HCT116 (cell line): ENCODE measurements around the gene ZCWPW1. TPM values are rescaled to one million over a fixed set of nuclear protein-coding genes. Genes with fewer than 3 reads are reported as not detected.

Experiments
- ATAC-seq: fragments of 200-7000 bp; cut with Tn5 transposase; 2 replicates; pipeline ENCODE4 v1.9.1; 2020; ENCODE audit warnings: mild to moderate bottlenecking, moderate library complexity
- BruUV-seq: library from RNA; stranded (reverse); fragments of 400-500 nt; replicated peaks from 2 replicates; lab custom pipeline; 2021; lab: Mats Ljungman, UMichigan
- CTCF ChIA-PET: fragments of 300-600 bp; sonication (Branson Sonifier 250); formaldehyde crosslinking; loops from one replicate; lab custom pipeline; 2021; ENCODE audit warnings: antibody characterized with exemption; lab: Charles Lee
- POLR2A ChIA-PET: fragments of 300-600, 350-600 bp; sonication (Branson Sonifier 250); formaldehyde crosslinking; loops from one replicate; lab custom pipeline; 2021; ENCODE audit warnings: antibody characterized with exemption; lab: Charles Lee
- RAD21 ChIA-PET, 2 experiments: fragments of 300-600 bp; sonication (Branson Sonifier 250); formaldehyde crosslinking; loops; one replicate each; lab custom pipeline; 2023; ENCODE audit warnings: low total read pairs in 2 of 2; ENCODE audit not compliant: uncharacterized antibody in 2 of 2, unreplicated experiment in 2 of 2, low non-redundant PET in 1 of 2; lab: Charles Lee
- DNase-seq: peaks from one replicate; pipeline ENCODE4 v3.0.0-alpha.2; 2010; ENCODE audit warnings: low read depth, low spot score
- H2AFZ ChIP-seq: fragments of 200-600 bp; shearing (Covaris generic), sonication (generic); 2 replicates; pipeline ENCODE4 v1.6.1; 2017; ENCODE audit warnings: low read depth, mixed run types, mixed read lengths, antibody characterized with exemption, low read length; ENCODE audit not compliant: poor library complexity, severe bottlenecking
- H3K27ac ChIP-seq: 2 replicates; pipeline ENCODE4 v1.5.1; 2012; ENCODE audit warnings: low read depth, low read length
- H3K27me3 ChIP-seq: fragments of 200-600 bp; sonication (generic); 2 replicates; pipeline ENCODE4 v1.6.1; 2016; ENCODE audit warnings: mixed run types, low read length, mixed read lengths; ENCODE audit not compliant: insufficient read depth
- H3K36me3 ChIP-seq, 2 experiments: fragments of 200-500 bp in 1 of 2; fragments of 200-600 bp in 1 of 2; sonication (Bioruptor generic) in 1 of 2; sonication (generic) in 1 of 2; 2 replicates each; pipeline versions ENCODE4 v1.5.1 to v1.6.1; 2014 to 2016; ENCODE audit warnings: low read length in 2 of 2, inconsistent platforms in 1 of 2, mixed read lengths in 1 of 2, mixed run types in 1 of 2; ENCODE audit not compliant: insufficient read depth in 2 of 2, control insufficient read depth in 1 of 2
- H3K4me1 ChIP-seq, 2 experiments: fragments of 200-600 bp in 1 of 2; sonication (generic) in 1 of 2; 2 replicates each; pipeline versions ENCODE4 v1.5.1 to v1.6.1; 2012 to 2017; ENCODE audit warnings: low read length in 2 of 2, inconsistent platforms in 1 of 2, mild to moderate bottlenecking in 1 of 2, mixed read lengths in 1 of 2, mixed run types in 1 of 2, moderate library complexity in 1 of 2; ENCODE audit not compliant: insufficient read depth in 2 of 2, control insufficient read depth in 1 of 2
- H3K4me2 ChIP-seq: fragments of 200-600 bp; sonication (generic); 2 replicates; pipeline ENCODE4 v1.6.1; 2017; ENCODE audit warnings: mixed run types, low read length, mixed read lengths
- H3K4me3 ChIP-seq, 2 experiments: fragments of 200-600 bp in 1 of 2; sonication (generic) in 1 of 2; replicated peaks in 1 of 2; 2 replicates each; pipeline ENCODE4 v1.5.1; 2011 to 2016; ENCODE audit warnings: low read length in 2 of 2, control low read depth in 1 of 2, low read depth in 1 of 2, mild to moderate bottlenecking in 1 of 2, mixed read lengths in 1 of 2, mixed run types in 1 of 2
- H3K79me2 ChIP-seq: fragments of 200-600 bp; sonication (generic); 2 replicates; pipeline ENCODE4 v1.6.1; 2017; ENCODE audit warnings: mild to moderate bottlenecking, mixed run types, low read length, moderate library complexity, mixed read lengths; ENCODE audit not compliant: insufficient read depth
- H3K9ac ChIP-seq: fragments of 200-600 bp; sonication (generic); 2 replicates; pipeline ENCODE4 v1.6.1; 2016; ENCODE audit warnings: low read length, mixed read lengths
- H3K9me2 ChIP-seq: fragments of 200-600 bp; sonication (generic), shearing (Covaris generic); 2 replicates; pipeline ENCODE4 v1.6.1; 2017; ENCODE audit warnings: mixed run types, mild to moderate bottlenecking, moderate library complexity; ENCODE audit not compliant: insufficient read depth
- H3K9me3 ChIP-seq, 2 experiments: fragments of 200-500 bp in 1 of 2; fragments of 200-600 bp in 1 of 2; sonication (Bioruptor generic) in 1 of 2; sonication (generic) in 1 of 2; 2 replicates each; pipeline ENCODE4 v1.6.1; 2014 to 2017; ENCODE audit warnings: low read length in 2 of 2, mixed read lengths in 2 of 2, inconsistent platforms in 1 of 2, low read depth in 1 of 2, mild to moderate bottlenecking in 1 of 2, mixed run types in 1 of 2, moderate library complexity in 1 of 2; ENCODE audit not compliant: control insufficient read depth in 1 of 2, insufficient read depth in 1 of 2
- H4K20me1 ChIP-seq: fragments of 200-600 bp; sonication (generic), shearing (Covaris generic); 2 replicates; pipeline ENCODE4 v1.6.1; 2017; ENCODE audit warnings: mixed run types, mild to moderate bottlenecking, moderate library complexity; ENCODE audit not compliant: insufficient read depth
- ATF3 ChIP-seq: IDR thresholded peaks from 2 replicates; pipeline ENCODE4 v1.6.1; 2012
- CTCF ChIP-seq, 3 experiments: fragments of 200-600 bp in 1 of 3; sonication (generic) in 1 of 3; IDR thresholded peaks in 2 of 3; conservative IDR thresholded peaks in 1 of 3; 2 replicates each; pipeline ENCODE4 v1.5.1; 2012 to 2017; ENCODE audit warnings: low read depth in 2 of 3, low read length in 2 of 3, antibody characterized with exemption in 1 of 3, borderline replicate concordance in 1 of 3, control low read depth in 1 of 3, mild to moderate bottlenecking in 1 of 3, mixed read lengths in 1 of 3, mixed run types in 1 of 3, moderate library complexity in 1 of 3; ENCODE audit not compliant: insufficient read depth in 1 of 3
- EZH2 ChIP-seq: fragments of 200-600 bp; sonication (generic); IDR thresholded peaks from 2 replicates; pipeline ENCODE4 v1.6.1; 2017; ENCODE audit warnings: antibody characterized with exemption, mixed run types
- EZH2phosphoT487 ChIP-seq: fragments of 200-600 bp; IDR thresholded peaks from 2 replicates; pipeline ENCODE4 v1.6.1; 2018; ENCODE audit warnings: antibody characterized with exemption, borderline replicate concordance
- FOSL1 ChIP-seq: IDR thresholded peaks from 2 replicates; pipeline ENCODE4 v1.6.1; 2012; ENCODE audit warnings: low read depth
- JUND ChIP-seq: IDR thresholded peaks from 2 replicates; pipeline ENCODE4 v1.6.1; 2012
- POLR2A ChIP-seq: IDR thresholded peaks from 2 replicates; pipeline ENCODE4 v1.7.0; 2011; ENCODE audit warnings: borderline replicate concordance; ENCODE audit not compliant: insufficient read depth, insufficient read length; ENCODE audit errors: extremely low read depth
- RAD21 ChIP-seq: IDR thresholded peaks from 2 replicates; pipeline ENCODE4 v1.6.1; 2012; ENCODE audit warnings: low read depth, mild to moderate bottlenecking
- REST ChIP-seq: IDR thresholded peaks from 2 replicates; pipeline ENCODE4 v1.6.1; 2012; ENCODE audit warnings: low read depth
- SP1 ChIP-seq: IDR thresholded peaks from 2 replicates; pipeline ENCODE4 v1.6.1; 2012; ENCODE audit warnings: low read depth
- SRF ChIP-seq: IDR thresholded peaks from 2 replicates; pipeline ENCODE4 v1.6.1; 2012; ENCODE audit warnings: low read depth
- TCF7L2 ChIP-seq: IDR thresholded peaks from 2 replicates; pipeline ENCODE4 v1.7.0; 2011; ENCODE audit warnings: borderline replicate concordance, inconsistent platforms; ENCODE audit not compliant: insufficient read depth, insufficient read length; ENCODE audit errors: extremely low read depth
- ZNF274 ChIP-seq: fragments of 200-500 bp; sonication (Bioruptor generic); IDR thresholded peaks from 2 replicates; pipeline ENCODE4 v1.6.1; 2014; ENCODE audit warnings: mild to moderate bottlenecking, low read depth, low read length, inconsistent platforms
- intact Hi-C: fragments of 100-400 bp; cut with micrococcal nuclease; formaldehyde crosslinking; loops from 2 replicates; pipeline ENCODE4 v1.10.0; 2022
- total RNA-seq: library from RNA; stranded (reverse); gene quantifications from one replicate; pipeline ENCODE4 v1.2.1, GENCODE V29; 2021; ENCODE audit not compliant: unreplicated experiment
- TF ChIP-seq, protein P1 (sequence below): IDR thresholded peaks from 2 replicates; pipeline ENCODE4 v1.6.1; 2011; ENCODE audit warnings: mild to moderate bottlenecking, low read length, moderate library complexity; ENCODE audit not compliant: insufficient replicate concordance; ENCODE audit errors: extremely low read depth

ZCWPW1 gene
- total RNA-seq, 1 experiment from 2014 or later: 1.5 TPM

GRCh38 chr7:100400041-100400440 lies 28.5 kb downstream of the ZCWPW1 start:
- RAD21 ChIA-PET: no interaction called here
- ATAC-seq: no peak
- no peak for DNase-seq
- H2AFZ ChIP-seq: no peak overlapping the region
- no peaks in the 10 kb centered on the region for H3K36me3 ChIP-seq
- H3K4me1 ChIP-seq: no peaks in the 10 kb centered on the region
- BruUV-seq: no TSS peak
- H3K27me3 ChIP-seq: no peaks in the 10 kb centered on the region
- no peaks in the 10 kb centered on the region for H3K9me3 ChIP-seq
- intact Hi-C loops: loop anchor here (10.0 kb wide), 1 partner anchor 205 kb away; no protein-coding TSS in a partner anchor
- H3K9me2 ChIP-seq: no peaks in the 10 kb centered on the region
- no peak overlapping the region for H3K4me2 ChIP-seq
- no peak overlapping the region for H3K4me3 ChIP-seq
- H3K9ac ChIP-seq: no peak overlapping the region
- TF ChIP-seq TCF7L2 (no peak), REST (no peak), CTCF (IDR thresholded peaks at IDR 0.05 in 2 of 3, conservative IDR thresholded peaks at IDR 0.05 in 1 of 3; ENCODE audit: borderline replicate concordance in 1 of 3, insufficient read depth in 1 of 3, low read depth in 2 of 3, low read length in 2 of 3) (no peak), POLR2A (no peak), JUND (no peak), SRF (no peak), EZH2phosphoT487 (no peak), EZH2 (no peak), RAD21 (no peak), ZNF274 (no peak), SP1 (no peak), FOSL1 (no peak), ATF3 (no peak)
- TF ChIP-seq, protein P1, sequence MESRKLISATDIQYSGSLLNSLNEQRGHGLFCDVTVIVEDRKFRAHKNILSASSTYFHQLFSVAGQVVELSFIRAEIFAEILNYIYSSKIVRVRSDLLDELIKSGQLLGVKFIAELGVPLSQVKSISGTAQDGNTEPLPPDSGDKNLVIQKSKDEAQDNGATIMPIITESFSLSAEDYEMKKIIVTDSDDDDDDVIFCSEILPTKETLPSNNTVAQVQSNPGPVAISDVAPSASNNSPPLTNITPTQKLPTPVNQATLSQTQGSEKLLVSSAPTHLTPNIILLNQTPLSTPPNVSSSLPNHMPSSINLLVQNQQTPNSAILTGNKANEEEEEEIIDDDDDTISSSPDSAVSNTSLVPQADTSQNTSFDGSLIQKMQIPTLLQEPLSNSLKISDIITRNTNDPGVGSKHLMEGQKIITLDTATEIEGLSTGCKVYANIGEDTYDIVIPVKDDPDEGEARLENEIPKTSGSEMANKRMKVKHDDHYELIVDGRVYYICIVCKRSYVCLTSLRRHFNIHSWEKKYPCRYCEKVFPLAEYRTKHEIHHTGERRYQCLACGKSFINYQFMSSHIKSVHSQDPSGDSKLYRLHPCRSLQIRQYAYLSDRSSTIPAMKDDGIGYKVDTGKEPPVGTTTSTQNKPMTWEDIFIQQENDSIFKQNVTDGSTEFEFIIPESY: no peak
- CTCF ChIA-PET: no interaction called here
- H3K79me2 ChIP-seq: no peaks in the 10 kb centered on the region
- POLR2A ChIA-PET: no interaction called here
- no peaks in the 10 kb centered on the region for H4K20me1 ChIP-seq
- no peak overlapping the region for H3K27ac ChIP-seq
